NK-92 (cell line): ENCODE data around the gene SIPA1L3.

ENCODE experiments used
- DNase-seq: peaks from one replicate; lab custom pipeline; 2025; ENCODE audit not compliant: unreplicated experiment; lab: John Stamatoyannopoulos, UW

The SIPA1L3 gene

DNA sequence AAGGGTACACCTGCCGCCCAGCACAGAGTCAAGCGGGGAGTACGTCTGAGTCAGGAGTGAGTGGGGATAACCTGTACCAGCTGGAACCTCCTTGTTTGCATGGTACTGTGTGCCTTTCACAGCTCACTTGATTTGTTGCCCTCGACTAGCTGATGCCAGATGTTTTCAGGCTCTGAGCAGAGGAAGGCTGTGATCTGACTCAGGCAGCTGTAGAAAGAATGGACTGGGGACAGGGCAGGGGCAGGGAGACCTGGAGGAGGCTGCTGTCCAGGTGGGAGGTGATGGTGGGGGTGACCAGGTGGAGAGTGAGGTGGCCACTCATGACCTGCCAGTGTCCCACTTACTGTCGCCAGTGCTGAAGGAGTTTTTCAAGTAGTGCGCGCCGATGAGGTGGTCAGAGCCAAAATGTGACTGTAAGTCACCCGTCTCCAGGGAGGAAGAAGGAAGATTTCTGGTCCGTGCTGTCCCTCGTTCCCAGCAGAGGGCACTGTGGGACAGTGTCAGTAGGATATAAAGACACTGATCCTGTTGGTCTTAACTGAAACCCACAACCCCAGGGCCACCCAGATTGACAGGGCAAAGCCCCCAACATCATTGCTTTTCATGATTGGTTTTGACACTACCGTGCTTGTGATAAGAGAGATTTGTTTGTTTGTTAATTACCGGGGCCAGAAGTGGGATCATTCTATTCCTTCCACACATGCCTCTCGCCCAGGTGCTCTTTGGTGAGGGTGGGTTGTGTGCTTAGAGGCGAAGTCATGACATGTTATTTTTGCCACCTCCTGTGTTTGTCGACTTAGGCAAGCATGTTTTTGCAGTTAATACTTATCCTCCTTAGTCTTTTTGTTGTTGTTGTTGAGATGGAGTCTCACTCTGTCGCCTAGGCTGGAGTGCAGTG, 188.7 kb downstream of the SIPA1L3 start:
- DNase-seq: no peak

DNA sequence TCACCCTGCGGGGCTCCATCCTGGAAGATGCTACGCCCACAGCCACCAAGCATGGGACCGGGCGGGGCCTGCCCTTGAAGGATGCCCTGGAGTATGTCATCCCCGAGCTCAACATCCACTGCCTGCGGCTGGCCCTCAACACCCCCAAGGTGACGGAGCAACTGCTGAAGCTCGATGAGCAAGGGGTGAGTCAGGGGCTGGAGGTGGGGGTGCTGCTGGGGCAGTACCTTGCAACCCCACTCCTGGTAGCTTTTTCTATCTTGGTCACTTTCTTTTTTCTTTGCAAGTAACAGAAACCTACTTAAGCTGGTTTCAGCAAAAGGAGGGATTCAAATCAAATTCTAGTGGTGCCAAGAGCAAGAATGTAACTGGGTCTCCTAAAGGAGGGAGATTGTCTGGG, 193.0 kb downstream of the SIPA1L3 start:
- DNase-seq: no peak

GRCh38 chr19:38100589-38100988, 193.6 kb downstream of the SIPA1L3 start:
- no peak for DNase-seq

DNA sequence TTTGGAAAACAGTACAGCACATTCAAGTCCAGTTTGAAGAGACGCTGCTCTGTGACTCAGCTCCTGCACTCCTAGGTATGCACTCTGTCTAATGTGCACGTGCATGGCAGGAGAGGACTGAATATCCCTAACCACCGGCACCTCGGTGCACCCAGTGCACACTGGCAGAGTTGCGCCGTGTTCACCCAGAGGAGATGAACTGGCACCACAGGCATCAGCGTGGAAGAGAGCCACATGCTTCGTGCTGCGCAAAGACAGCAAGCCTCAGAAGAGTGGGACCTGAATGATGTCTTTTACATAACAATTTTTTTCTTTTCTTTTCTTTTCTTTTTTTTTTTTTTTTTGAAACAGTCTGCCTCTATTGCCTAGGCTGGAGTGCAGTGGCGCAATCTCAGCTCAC, 194.7 kb downstream of the SIPA1L3 start:
- no peak for DNase-seq

GRCh38 chr19:38105574-38105973, 198.6 kb downstream of the SIPA1L3 start:
- DNase-seq: no peak

DNA sequence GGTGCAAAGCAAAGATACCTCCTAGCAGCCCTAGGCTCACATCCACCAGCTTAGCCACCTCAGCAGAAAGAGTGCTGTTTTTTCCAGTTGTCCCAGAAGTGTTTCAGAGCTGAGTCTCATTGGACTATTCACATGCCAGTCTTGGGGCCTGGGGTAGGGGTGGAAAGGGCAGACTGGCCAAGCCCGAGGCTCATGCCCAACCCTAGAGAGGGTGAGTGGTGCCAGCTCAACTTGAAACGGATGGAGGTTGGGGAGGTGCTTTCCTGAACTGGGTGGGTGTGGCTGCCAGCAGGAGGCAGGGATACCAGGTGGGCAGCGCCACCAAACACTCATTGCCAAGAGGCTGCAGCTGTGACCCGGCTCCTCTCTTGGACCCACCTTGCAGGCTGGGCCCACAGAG, 200.1 kb downstream of the SIPA1L3 start:
- no peak for DNase-seq

- no peak for DNase-seq
Measured at GRCh38 chr19:38111898-38112297, 204.9 kb downstream of the SIPA1L3 start.

DNA sequence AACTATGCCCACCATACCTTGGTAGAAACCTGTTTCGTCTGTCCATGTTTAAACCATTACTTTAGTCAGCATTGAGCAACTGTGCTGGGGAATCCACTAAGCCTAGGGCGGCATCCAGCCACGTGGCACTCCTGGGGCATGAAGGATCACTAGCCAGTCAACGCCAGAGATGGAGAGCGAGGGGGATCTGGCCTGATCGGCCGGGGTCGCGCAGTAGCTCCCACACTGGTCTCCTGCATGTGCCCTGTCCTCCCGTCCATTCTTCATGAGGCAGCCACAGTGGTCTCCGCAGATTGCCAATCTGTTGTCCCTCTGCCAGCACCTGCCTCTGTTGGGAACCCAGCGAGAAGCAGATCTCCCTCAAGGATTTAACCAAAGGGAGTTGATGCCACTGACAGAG, 207.6 kb downstream of the SIPA1L3 start:
- no peak for DNase-seq

DNA sequence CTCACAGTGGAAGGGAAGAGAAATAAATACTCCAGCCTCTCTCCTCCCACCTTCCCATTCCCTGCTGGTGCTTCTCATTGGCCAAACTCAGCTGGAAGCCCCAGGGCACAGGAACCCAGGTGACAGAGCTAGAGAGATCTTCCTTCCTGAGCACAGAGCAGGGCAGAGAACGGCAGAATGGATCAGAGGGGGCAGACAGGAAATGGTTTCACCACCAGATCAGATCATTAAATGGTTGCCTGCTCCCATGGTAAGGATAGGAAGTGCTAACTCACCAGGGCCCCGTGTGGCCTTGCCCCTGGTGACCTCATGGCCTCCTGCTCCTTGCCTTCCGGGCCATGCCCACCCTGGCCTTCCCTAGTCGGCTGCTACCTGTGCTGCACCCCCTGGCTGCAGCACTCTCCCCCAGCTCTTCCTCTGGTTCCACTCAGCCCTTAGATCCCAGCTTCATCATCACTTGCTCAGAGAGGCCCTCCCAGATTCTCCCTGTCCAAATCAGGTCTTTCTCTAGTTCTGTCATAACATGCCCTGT, 208.3 kb downstream of the SIPA1L3 start:
- DNase-seq: no peak

GRCh38 chr19:38118176-38118575, 211.2 kb downstream of the SIPA1L3 start:
- DNase-seq: no peak

DNA sequence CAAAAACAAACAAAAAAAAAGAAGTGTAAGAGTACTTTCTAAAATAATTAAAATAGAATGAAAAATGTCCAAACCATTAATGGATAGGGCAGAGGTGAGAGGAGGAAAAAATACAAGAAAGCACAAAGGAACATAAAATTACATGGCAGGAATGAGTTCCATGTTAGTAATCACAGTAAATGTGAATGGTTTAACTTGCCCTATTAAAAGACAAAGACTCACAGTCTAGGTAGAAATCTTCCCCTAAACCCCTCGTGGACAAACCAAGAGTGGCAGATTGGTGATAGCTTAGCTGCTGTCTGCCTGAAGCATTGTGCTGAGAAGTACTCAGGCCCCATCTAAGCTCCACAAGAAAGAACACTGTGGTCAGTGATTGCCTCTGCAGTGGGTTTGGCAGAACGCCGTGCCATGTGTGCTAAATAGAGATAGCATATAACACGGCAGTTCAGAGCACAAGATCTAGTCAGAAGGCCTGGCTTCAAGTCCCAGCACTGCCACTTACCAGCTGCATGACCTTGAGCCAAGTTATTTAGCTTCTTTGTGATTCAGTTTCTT, 213.5 kb downstream of the SIPA1L3 start:
- DNase-seq: no peak

GRCh38 chr19:38122402-38123093, 215.5 kb downstream of the SIPA1L3 start:
- DNase-seq: no peak

- DNase-seq: no peak
Measured at GRCh38 chr19:38125238-38125637, 218.2 kb downstream of the SIPA1L3 start.

GRCh38 chr19:38130399-38130798, 223.4 kb downstream of the SIPA1L3 start:
- DNase-seq: no peak

- DNase-seq: no peak
Measured at GRCh38 chr19:38132781-38133180, 225.8 kb downstream of the SIPA1L3 start.

- no peak for DNase-seq
Measured at GRCh38 chr19:38133319-38133718, 226.3 kb downstream of the SIPA1L3 start.

DNA sequence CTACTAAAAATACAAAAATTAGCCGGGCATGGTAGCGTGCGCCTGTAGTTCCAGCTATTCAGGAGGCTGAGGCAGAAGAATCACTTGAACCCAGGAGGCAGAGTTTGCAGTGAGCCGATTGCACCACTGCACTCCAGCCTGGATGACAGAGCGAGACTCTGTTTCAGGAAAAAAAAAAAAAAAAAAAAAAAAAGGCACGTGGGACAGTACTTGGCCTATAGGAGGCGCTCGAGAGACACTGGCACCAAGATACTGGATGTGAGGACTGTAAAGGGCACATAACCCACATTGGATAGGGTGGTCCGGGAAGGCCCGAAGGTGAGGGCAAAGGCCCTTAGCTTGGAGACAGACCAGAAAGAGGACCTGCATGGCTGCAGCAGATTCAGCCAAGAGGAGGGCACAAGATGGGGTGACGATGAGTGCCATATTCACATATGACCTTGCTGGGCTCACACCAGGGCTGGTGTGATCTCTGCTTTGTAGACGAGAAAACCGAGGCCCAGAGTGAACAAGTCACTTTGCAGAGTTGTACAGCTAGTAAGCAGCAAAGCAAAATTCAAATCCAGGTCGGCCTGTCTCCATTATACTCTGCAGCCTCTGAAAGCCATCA, 227.6 kb downstream of the SIPA1L3 start:
- DNase-seq: no peak

DNA sequence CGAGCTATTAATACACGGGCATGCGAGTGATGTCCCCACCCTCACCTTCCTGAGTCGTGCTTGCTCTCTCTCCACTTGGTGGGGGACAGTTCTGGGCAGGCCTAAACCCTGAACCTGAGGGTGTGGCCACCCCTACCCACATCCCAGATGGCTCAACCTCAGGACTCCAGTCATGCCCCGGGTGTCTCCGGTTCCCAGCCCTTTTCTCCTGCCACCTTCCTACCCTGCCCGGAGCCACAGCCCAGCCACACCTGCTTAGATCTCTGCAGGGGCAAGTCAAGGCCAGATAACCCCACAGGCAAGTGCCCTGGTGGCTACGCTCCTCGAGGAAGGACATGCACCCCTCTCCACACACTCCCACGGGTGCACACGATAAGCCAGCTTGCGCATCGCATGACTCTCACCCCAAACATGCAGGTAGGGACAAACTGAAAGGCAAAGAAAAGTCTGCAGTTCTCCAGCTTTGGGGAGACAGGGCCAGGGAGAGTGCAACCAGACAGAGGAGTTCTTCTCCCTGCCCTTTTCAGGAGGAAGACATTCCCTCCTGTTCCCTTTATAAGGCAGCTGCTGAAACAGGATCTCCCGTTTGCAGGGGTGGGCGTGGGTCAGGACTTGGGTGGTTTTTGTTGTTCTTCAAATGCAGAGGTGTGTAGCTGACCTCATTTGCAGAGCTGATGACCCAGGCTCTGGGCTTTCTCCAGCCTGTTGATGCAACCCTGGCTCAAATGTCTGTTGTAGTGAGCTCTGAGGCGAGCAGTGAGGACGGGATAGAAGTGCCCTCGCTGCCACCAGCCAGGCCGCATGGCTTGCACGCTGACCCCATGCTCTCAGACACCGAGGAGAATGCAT, 228.4 kb downstream of the SIPA1L3 start:
- no peak for DNase-seq

- no peak for DNase-seq
Measured at GRCh38 chr19:38139122-38139521, 232.1 kb downstream of the SIPA1L3 start.

- DNase-seq: no peak
Measured at GRCh38 chr19:38141108-38141507, 234.1 kb downstream of the SIPA1L3 start.
